AG04449 (cell line): ENCODE results near the gene MYO1C.

Source experiments
- CTCF ChIA-PET: fragments of 350-600 bp; formaldehyde crosslinking; extraction: SDS; loops from one replicate; lab custom pipeline; 2021; ENCODE audit warnings: antibody characterized with exemption; lab: Yijun Ruan, JAX
- POLR2A ChIA-PET: fragments of 400-600, 350-600 bp; formaldehyde crosslinking; extraction: SDS; loops from one replicate; lab custom pipeline; 2020; ENCODE audit warnings: antibody characterized with exemption, inconsistent platforms; lab: Yijun Ruan, JAX
- DNase-seq: peaks from one replicate; pipeline ENCODE4 v3.0.0-alpha.2; 2010; ENCODE audit warnings: low read depth, low spot score
- H3K4me3 ChIP-seq: 2 replicates; pipeline ENCODE4 v1.5.1; 2011; ENCODE audit warnings: low read depth, mild to moderate bottlenecking, control low read depth, low read length
- CTCF ChIP-seq: IDR thresholded peaks from one replicate; pipeline ENCODE4 v1.5.1; 2011; ENCODE audit warnings: mild to moderate bottlenecking, moderate library complexity, low read length, control low read depth, inconsistent platforms; ENCODE audit not compliant: insufficient read depth; ENCODE audit errors: missing control alignments

MYO1C gene

GRCh38 chr17:1518410-1518809, 25.9 kb upstream of the MYO1C start:
- POLR2A ChIA-PET: interaction anchor here (0.8 kb wide), 1 partner anchor 31 kb away, joined by 6 read pairs; no protein-coding TSS in a partner anchor
- CTCF ChIA-PET: interaction anchor here (1.2 to 1.7 kb wide), 2 partner anchors 14 to 26 kb away, joined by 3 to 5 read pairs; no protein-coding TSS in a partner anchor
- H3K4me3 ChIP-seq: no peak overlapping the region
- TF ChIP-seq CTCF: no peak
- DNase-seq: no peak

GRCh38 chr17:1516388-1517161, 24.1 kb upstream of the MYO1C start, which contains the start of gene INPP5K:
Gene INPP5K, minus strand, starts transcription at chr17:1516612. Its CDS starts 113 bp downstream, at chr17:1516499.
- peak within 1 kb of the TSS; percentile 97 for H3K4me3 ChIP-seq
- ChIA-PET POLR2A (interaction anchor here (0.7 to 2.1 kb wide), 12 partner anchors 12 to 244 kb away, joined by 3 to 11 read pairs (median 4); partner anchors contain the start of genes CRK and MYO1C), CTCF (interaction anchor here (0.6 to 5.9 kb wide), 24 partner anchors 10 to 282 kb away, joined by 3 to 55 read pairs (median 6); partner anchors contain the start of genes BHLHA9 and MYO1C)
- no peak for TF ChIP-seq CTCF
- peak; percentile 84 for DNase-seq

- H3K4me3 ChIP-seq: peak overlapping the region; percentile 97
- ChIA-PET POLR2A (interaction anchor here (0.8 to 2.1 kb wide), 12 partner anchors 11 to 244 kb away, joined by 3 to 11 read pairs (median 4); partner anchors contain the start of genes CRK and MYO1C), CTCF (interaction anchor here (0.5 to 5.9 kb wide), 44 partner anchors 9 to 535 kb away, joined by 3 to 55 read pairs (median 4); partner anchors contain the start of genes BHLHA9, MYO1C and TRARG1)
- peak; percentile 50 for DNase-seq
- peak; percentile 60 for TF ChIP-seq CTCF
These were observed 23.3 kb upstream of the MYO1C start for GRCh38 chr17:1515640-1516387.

- DNase-seq: no peak
- ChIA-PET POLR2A (no interaction called here), CTCF (interaction anchor here (0.7 to 5.9 kb wide), 9 partner anchors 20 to 256 kb away, joined by 3 to 55 read pairs (median 4); partner anchors contain the start of genes BHLHA9 and MYO1C)
- TF ChIP-seq CTCF: no peak
- H3K4me3 ChIP-seq: no peak overlapping the region
These were observed 19.9 kb upstream of the MYO1C start for GRCh38 chr17:1512351-1512750.

- H3K4me3 ChIP-seq: no peak overlapping the region
- DNase-seq: no peak
- no peak for TF ChIP-seq CTCF
- CTCF ChIA-PET: interaction anchor here (0.7 to 5.9 kb wide), 8 partner anchors 20 to 253 kb away, joined by 3 to 55 read pairs (median 4); partner anchors contain the start of genes BHLHA9 and MYO1C
- POLR2A ChIA-PET: no interaction called here
These were observed 19.4 kb upstream of the MYO1C start for GRCh38 chr17:1511756-1512321.
